ENCODE results near the gene DUSP8.
"Not testable (repeated sequence)": the region's sequence is repeated elsewhere in the genome, so short reads cannot be mapped to it uniquely, and the experiment has no call there.

Gene DUSP8

GRCh38 chr11:1589191-1589963, 17.3 kb upstream of the DUSP8 start:
- not testable (repeated sequence) for DNase-seq (ENCODE audit: low read depth, low spot score)

GRCh38 chr11:1586699-1587098, 14.6 kb upstream of the DUSP8 start:
- DNase-seq (ENCODE audit: low read depth, low spot score) = no peak

DNA sequence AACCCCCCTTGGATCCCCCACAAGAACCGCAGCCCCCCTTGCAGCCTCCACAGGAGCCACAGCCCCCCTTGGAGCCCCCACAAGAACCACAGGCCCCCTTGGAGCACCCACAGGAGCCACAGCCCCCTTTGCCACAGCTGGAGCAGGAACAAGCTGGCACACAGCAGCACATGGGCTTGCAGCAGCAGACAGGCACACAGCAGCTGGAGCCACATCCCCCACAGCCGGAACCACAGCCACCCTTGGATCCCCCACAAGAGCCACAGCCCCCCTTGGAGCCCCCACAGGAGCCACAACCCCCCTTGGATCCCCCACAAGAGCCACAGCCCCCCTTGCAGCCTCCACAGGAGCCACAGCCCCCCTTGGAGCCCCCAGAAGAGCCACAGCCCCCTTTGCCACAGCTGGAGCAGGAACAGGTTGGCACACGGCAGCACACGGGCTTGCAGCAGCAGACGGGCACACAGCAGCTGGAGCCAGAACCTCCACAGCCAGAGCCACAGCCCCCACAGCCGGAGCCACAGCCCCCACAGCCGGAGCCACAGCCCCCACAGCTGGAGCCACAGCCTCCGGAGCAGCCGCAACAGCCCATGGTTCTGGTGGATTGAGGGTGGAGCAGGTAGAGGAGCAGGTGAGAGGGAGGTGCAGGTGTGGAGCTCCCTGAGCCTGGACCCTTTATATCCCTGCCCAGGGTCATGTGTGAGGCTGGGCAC, 12.7 kb upstream of the DUSP8 start, which contains the start of gene KRTAP5-1:
Gene KRTAP5-1 (minus strand): TSS at position 623 of the 710 bp plus-strand sequence. CDS start 34 bp downstream, at position 589.
- not testable (repeated sequence) for DNase-seq (ENCODE audit: low read depth, low spot score)

DNA sequence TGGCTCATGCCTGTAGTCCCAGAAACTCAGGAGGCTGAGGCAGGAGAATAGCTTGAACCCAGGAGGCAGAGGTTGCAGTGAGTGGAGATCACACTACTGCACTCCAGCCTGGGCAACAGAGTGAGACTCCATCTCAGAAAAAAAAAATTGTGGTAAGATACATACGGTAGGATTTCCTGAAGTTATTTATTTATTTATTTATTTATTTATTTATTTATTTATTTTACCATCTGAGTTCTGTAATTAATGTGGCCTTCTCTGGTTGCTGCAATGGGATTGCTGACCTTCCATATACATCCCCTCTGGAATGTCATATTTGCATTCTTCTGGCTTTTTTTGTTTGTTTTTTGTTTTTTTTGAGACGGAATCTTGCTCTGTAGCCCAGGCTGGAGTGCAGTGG, 10.8 kb upstream of the DUSP8 start:
- not testable (repeated sequence) for DNase-seq (ENCODE audit: low read depth, low spot score)

GRCh38 chr11:1581976-1582375, 9.9 kb upstream of the DUSP8 start:
- DNase-seq (ENCODE audit: low read depth, low spot score) = no peak

- no peak for DNase-seq (ENCODE audit: low read depth, low spot score)
Observed at GRCh38 chr11:1576825-1577224, 4.8 kb upstream of the DUSP8 start.

GRCh38 chr11:1575756-1576155, 3.7 kb upstream of the DUSP8 start:
- DNase-seq (ENCODE audit: low read depth, low spot score) = not testable (repeated sequence)

- DNase-seq (ENCODE audit: low read depth, low spot score) = no peak
Observed at GRCh38 chr11:1574933-1575242, 2.8 kb upstream of the DUSP8 start.

DNA sequence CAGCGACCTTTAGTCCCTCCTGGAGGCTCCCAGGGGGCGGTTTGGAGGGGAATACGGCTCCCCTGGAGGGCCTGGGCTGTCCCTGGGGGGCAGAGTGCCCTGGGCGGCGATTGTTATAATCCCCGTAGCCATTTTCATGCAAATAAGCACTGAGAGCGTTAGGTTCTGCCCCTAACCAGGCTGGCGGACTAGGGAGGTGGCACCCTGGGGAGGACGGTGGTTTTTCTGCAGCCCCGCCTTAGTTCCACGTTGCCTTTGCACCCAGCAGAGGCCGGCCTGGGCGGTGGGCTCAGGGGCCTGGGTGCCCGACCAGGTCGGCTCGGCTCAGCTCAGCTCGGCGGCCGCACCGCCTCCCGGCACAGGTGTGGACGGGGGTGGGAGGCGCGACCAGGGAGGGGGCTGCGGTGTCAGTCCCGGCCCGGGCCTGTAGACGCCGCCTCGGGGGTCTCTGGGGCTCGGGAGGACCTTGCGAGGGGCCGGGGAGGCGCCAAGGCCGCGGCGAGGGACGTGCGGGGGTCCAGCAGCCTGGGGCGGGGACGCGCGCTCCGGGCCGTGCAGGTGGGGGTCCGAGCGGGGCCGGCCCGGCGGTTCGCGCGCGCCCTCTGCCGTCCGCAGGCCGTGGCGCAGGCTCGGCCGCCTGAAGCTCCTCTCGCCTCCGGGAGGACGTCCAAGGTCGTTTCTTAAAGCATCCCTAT, 2.3 kb upstream of the DUSP8 start:
- DNase-seq (ENCODE audit: low read depth, low spot score) = no peak

DNA sequence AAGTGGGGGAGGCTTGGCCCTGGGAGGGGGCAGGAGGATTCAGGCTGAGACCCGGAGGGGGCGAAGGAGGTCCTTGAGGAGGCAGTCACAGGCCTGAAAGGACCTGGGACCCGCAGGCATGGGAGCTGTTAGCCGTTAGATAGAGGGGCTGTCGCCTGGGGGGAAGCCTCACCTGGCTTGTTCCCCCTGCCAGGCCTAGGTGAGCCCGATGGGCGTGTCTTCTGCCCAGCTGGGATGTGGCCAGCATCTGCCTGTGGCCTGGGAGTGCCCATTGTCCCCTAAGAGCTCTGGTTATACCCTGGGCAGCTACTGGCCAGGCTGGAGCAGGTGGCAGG, 1.8 kb upstream of the DUSP8 start:
- no peak for DNase-seq (ENCODE audit: low read depth, low spot score)

GRCh38 chr11:1573077-1573902, 1.2 kb upstream of the DUSP8 start:
- DNase-seq (ENCODE audit: low read depth, low spot score) = no peak

DNA sequence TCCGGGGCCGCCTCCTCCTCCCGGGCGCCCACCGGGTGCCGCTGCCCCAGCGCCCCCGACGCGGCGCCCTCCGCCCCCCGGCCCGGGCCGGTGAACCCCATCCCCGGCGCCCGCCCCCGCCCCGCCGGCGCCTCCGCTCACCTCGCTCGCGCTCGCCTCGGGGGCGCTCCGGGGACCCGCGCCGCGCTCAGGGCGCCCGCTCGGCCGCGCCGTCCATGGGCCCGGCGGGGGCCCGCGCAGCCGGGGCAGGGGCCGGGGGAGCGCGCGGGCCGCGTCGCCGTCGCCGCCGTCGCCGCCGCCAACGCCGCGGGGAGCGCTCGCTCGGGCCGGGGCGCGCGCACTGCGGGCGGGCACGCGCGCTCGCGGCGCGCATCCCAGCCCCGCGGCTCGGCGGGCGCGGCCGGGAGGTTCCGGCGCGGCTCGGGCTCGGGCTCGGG, 293 bp downstream of the DUSP8 start:
- DNase-seq (ENCODE audit: low read depth, low spot score) = no peak

DNA sequence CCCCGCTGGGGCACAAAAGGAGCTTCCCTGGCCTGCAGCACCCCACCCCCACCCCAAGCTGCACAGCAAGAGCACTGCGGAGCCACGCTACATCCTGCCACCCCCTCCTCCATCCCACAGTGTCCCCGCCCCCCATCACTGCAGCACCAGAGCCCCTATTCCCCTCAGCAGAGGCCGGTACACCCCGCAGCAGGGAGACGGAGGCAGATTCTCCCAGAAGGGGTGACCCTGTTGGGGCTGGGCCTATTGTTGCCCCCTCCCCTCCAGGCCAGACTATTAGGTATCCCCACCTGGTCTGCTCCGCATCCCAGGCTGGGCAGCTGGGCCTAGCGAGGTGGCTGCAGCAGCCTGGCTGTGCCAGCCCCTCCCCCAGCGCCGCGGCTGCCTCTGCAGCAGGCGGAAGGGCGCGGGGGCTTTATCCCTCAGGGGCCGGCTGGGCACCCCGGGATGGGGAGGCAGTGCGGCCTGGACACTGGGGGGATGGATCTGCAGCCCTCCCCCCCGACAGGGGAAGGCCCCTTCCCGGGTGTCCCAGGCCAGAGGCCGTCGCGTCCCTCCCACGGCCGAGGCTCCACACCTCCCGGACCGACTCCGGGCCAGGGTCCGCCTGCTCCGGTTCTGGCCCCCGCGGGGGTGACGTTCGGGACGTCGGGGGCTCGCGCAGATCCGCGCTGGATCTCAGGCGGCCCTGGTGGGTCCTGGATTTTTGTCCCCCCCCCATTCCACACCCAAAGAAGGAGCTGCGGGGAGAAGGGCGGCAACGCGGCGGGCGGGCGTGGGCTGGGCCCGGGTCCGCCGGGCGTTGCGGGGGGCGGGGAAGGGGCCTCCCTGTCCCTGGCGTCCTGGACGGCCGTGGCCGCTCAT, 943 bp downstream of the DUSP8 start:
- no peak for DNase-seq (ENCODE audit: low read depth, low spot score)

DNA sequence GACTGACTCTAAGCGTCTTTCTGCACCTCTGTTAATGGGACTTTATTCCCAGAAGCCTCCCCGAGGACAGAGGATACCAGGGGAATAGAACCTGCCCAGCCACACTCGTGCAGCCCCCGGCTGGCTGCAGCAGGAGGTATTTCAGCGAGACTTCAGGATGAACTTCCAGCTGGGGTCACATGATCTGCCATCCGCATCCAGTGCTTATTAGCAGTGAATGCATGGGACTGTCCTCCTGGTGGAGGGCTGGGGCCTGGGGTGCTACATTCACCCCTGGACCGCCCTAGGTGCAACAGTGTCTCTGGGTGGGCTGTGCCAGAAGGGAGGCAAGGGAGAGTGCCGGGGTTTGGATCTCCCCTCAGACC, 1.6 kb downstream of the DUSP8 start:
- no peak for DNase-seq (ENCODE audit: low read depth, low spot score)

DNA sequence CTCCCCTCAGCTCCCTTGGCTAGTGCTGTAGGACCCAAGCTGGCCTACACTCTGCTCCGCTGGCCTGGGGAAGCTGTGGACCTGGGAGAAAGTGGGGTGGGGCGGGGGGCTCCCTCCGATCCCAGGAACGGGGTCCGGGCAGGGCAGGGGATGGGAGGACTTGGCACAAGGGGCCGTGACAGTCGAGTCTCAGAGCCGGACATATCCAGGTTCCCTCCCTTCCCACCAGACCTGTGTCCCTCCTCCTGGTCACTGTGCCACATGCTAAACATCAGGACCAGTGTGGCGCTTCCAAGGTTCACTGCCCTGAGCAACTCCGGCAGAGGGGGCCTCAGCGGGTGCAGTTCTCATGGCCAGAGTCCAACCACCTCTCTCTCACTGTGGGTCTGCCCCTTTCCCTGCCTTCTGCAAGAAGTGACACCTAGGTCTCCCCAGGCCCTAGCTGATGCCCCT, 2.0 kb downstream of the DUSP8 start:
- no peak for DNase-seq (ENCODE audit: low read depth, low spot score)

- no peak for DNase-seq (ENCODE audit: low read depth, low spot score)
Observed at GRCh38 chr11:1569251-1569780, 2.8 kb downstream of the DUSP8 start.

GRCh38 chr11:1568441-1568911, 3.6 kb downstream of the DUSP8 start:
- DNase-seq (ENCODE audit: low read depth, low spot score) = no peak

GRCh38 chr11:1567721-1568100, 4.4 kb downstream of the DUSP8 start:
- no peak for DNase-seq (ENCODE audit: low read depth, low spot score)

DNA sequence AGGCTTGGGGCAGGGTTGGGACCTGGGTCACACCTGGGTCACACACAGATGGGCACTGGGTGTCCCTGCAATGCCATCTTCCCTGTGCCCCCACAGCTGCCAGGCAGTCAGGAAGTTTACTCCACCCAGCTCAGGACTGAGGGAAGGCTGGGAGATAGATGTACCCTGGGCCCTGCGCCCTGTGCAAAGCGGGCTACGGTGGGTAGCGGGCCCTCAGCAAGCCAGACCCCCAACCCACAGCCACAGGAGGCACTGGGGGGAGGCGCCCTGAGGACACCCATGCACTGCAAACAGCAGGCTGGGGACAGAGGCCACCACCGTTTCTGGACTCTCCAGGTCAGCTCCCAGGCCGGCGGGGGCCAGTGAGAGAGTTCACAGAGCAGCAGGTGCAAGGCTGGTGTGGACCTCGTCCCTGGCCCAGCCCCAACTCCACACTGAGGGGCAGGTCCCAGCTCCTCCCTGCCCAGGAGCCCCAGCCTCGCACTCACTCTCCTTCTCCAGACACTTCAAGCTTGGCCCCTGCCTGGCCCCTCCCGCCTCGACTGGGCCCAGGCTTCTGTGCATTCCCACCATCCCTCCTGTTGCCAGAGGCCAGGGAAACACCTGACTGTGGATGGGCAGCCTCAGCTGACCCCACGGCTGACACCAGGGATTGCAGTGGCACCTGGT, 4.9 kb downstream of the DUSP8 start:
- no peak for DNase-seq (ENCODE audit: low read depth, low spot score)
